ENCODE data around the gene SNAP29.
"Not testable (repeated sequence)": the region's sequence is repeated elsewhere in the genome, so short reads cannot be mapped to it uniquely, and the experiment has no call there.

SNAP29 gene

DNA sequence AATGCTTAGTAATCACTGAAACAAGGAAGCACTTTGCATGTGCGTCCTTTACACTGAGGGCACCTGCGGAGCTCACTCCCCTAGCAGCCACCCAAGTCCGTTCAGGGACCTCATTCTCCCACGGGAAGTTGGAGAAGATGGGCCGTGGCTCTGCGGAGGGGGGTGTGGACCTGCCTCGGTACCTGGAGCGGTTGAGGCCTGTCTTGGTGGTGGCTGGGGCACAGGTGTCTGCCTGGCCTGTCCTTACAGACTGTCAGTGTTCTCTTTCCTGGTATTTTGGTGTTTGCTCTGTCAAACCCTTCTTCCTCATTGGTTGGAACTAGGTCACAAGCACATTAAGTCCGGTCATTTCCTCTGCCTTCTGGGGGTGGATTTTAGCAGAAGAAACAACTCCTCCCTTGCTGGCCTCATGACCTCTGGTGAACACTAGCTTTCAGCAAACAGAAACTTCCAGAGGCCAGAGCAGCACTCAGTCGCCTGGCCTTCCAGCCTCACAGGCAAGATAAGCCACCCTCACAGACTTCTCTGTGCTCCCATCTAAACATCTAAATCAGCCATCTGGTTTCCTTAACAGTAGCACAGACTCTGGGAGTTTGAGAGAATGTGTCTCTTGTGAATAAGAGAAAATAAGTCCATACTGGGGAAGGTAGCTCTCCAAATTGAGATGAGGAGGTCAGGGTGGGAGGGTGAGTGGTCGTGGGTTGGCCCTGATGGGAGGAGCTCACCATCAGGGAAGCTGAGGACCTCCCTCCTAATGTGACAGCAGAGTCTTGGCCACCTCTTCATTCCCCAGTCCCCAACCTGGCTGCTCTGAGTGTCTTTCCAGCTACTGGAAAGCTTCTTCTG lies 8.6 kb downstream of the SNAP29 start:
- no peak for DNase-seq

DNA sequence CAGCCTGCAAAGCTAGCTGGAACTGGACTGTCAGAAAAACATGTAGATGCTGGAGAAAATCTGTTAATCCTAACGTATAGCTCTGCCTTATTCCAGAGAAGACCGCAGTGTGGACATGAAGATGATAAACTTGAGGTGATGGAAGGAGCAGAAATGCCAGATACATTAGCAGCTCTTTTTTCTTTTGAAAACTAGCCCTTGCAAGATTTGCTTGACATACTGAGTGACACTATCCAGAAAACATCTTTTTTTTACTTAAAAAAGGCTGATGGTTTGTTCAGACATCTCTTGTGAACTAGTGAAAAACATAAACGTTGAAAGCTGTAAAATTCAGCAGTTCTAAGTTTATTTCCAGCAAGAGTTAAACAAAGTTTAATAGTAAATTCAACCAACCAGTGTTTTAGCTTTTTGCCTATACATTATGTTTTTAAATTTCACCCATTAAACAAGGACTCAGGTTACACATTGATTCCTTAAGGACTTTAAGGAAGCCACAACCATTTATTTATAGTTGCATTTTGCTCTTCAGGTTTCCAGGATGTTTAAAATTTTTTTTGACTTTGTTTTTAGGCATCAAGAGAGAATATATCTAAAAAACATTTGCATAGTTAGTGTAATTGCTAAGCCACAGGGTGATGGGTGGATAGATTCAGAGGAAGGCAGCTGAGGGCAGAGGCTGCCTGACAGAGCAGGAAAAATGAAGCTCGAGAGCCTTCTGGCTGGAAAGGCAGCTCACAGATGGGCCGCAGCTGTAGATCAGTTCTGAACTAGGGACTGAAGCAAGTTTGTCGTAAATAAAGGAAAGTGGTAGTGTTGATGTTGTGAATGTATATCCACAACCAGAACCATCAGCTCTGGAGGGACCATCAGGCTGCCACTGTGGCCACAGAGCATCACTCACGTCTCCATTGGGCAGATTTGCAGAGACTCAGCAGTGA lies 9.5 kb downstream of the SNAP29 start:
- no peak for DNase-seq

DNA sequence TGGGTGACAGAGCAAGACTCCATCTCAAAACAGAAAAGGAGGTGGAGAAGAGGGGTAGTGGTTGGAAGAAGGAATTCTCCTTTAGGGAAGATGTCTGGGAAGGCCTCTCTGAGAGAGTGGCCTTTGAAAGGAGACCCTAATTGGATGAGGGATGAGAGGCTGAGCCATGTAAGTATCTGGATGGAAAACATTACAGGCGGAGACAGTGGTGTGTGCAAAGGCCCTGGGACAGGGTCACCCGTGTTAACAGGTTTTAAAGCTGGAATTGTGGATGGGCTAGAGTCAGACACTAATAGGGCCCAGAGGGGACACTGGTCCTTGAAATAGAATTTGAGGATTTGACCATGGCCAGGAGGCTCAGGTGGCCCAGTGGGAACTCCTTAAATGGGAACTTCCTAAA lies 10.4 kb downstream of the SNAP29 start:
- DNase-seq, result no peak

DNA sequence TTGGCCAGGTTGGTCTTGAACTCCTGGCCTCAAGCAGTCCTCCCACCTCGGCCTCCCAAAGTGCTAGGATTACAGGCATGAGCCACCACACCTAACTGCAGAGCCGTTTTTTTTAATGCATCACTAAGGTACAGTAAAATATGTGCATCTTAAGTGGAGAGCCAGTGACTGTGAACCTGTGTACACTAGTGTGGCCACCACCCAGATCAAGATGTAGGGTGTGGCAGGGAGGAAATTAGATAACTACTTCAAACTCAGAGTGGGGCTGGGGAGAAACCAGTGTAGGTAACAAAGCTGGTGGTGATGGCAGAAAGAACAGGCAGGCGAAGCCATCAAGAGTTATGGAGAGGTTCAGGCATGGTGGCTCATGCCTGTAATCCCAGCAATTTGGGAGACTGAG lies 14.4 kb downstream of the SNAP29 start:
- no peak for DNase-seq

DNA sequence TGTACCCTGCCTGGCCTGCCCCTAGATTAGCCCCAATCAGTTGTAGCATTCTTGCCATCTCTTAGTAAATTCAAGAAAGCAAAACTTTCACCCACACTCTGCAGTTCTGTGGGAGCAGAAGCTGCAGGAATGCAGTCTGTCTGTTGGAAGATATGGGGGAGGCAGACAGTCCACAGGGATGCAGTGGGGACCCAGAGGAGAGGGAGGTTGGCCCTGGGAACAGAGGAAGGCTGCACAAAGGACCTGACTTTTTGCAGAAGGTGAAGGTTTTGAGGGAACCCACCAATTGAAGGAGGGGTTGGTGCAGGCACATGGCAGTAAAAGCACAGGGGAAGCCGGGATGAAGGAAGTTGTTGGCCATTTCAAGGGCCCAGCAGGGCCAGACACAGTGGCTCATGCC lies 16.5 kb downstream of the SNAP29 start:
- no peak for DNase-seq

DNA sequence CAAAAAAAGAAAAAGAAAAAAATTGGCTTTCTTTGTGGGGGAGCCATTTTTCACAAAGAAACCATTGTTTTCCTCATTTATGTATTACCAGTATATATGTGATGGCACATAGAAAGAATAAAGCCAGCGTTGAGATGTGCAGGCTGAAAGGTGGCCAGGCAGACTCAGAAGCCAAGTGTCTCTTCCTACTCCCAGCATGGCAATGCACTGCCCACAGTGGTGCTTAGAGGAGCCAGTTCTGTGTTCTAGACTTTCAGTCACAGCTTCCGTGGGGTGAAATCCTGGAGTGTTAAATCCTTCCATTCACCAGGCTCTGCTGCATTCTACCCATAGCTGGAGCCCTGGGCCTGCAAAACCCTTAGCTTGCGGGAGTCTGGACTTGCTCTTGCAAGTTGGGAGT lies 18.9 kb downstream of the SNAP29 start:
- DNase-seq, result no peak

DNA sequence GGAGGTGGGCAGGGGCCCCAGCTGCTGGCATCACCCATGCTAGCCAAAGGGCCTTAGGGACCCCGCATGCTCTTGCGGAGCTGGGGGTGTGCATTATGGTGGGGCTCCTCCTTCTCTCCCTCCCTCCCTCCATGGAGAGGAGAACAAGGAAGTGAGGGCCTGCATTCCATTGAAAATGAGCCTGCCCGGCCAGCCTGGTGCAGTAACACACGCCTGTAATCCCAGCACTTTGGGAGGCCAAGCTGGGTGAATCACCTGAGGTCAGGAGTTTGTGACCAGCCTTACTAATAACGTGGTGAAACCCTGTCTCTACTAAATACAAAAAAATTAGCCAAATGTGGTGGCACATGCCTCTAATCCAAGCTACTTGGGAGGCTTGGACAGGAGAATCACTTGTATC lies 22.4 kb downstream of the SNAP29 start:
- DNase-seq, result no peak

DNA sequence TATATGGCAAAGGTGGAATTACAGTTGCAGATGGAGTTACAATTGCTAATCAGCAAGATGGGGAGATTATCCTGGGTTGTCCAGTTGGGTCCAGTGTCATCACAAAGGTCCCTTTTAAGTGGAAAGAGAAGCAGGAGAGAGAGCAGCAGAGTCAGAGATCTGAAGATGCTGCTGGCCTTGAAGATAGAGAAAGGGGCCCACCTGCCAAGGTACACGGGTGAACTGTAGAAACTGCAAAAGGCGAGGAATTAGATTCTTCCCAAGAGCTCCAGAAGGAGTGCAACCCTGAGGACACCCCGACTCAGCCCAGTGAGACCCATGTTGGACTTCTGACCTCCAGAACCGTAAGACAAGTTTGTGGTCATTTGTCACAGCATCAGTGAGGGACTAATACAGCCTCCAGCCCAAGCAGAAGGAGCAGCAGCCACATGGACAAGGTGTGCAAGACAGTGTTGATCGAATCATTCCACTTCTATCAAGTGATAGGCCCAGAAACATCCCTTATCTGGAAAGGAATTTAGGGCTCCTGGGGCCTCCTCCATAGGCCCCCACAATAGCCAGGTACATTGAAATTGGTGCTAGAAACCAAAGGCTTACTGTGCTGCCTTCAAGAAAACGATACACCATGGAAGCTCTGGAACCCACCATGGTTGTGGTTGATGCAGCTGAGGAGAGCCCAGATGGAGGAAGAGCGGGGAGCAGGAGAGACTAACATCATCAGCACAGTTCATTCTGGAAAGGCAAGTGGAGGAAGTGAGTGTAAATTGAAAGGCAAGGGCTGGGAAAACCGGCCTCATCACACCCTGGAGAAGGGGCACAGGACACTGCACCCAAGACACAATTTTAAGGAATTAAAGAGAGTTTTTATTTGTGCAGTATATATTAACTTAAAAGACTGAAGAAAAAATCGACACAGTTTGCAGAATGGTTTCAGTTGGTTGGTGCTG lies 23.3 kb downstream of the SNAP29 start:
- no peak for DNase-seq

DNA sequence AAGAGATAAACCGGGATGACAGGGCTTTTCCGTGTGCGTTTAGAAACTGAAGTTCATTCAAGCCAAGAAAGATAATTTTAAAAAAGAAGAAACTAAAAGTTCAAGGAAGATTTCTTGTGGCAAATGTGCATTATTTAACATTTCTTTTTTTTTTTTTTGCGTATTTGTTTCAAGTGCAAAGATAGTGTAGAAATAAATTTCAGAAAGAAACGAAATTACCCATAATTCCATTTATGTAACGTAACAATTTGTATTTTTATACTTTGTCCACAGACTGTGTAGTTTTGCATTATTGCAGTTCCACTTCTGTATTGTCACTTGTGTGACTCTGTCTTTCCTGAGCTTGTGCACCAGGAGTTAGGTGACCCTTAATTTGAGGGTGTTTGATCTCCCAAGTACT lies 24.0 kb downstream of the SNAP29 start:
- no peak for DNase-seq

DNA sequence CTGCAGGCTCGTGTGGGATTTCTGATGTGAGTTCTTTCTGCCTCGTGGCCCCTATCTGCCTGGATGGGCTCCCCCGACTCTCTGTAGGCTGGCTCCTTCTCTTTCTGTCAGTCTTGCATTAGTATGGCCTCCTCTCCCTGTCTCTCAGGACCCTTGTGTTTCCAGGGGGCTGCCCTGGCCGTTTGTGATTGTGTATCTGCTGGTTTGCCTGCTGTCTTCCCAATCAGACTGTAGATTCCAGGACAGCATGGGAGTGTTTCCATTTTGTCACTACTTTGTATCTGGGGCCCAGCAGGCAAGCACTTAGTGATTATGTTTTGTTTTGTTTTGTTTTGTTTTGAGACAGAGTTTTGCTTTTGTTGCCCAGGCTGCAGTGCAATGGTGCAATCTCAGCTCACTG lies 25.6 kb downstream of the SNAP29 start:
- DNase-seq, result no peak

DNA sequence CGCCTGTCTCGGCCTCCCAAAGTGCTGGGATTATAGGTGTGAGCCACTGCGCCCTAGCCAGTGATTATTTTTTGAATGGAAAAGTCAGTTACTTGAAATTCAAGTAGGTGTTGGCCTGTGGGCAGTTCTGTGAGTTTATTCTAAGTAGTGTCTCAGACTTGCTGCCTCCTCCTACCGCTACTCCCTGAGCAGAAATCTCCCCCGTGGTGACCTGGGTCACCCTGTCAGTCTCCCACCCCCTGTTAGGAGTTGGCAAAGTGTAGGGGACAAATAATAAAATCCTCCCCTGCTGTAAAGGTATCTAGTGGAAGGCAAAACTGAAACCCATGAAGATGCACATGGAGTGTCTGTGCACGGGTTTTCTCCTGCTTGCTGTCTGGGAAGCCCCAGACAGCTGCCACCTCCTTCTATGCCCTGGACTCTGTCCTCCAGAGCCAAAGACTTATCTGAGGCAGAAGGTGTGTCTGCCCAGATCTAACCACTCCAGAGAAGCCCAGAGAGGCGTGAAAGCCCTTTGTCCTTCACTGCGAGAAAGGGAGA lies 26.3 kb downstream of the SNAP29 start:
- DNase-seq, result no peak

DNA sequence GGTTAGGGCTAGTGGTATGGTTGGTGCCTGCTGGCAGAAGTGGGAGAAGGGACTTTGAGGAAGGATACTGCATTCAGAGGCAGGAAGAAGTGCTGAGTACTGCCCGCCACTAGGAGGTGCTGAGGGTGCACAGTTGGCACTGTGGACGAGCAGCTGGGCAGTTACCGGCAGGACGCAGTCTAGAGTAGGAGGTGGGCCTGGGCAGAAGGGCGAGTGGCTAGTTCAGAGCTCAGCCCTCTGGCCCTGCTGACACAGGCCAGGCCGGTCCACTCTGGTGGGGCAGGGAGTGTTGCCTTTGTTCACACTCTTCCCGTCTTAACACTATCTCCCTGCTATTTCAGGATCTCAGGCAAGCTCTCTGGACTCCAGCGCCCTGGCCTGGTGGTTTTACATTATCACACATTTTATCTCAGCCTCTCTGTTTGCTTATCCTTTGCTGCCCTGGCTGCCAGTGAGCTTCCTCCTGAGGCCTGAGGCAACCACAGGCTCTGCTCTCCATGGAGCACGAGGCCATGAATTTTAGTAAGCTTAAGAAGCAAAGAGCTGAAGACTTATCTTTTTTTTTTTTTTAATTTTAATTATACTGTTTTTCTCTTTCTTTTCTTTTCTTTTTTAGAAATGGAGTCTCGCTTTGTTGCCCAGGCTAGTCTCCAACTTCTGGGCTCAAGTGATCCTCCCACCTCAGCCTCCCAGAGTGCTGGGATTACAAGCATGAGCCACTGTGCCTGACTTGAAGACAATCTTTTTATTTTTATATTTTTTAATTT lies 26.9 kb downstream of the SNAP29 start:
- no peak for DNase-seq

DNA sequence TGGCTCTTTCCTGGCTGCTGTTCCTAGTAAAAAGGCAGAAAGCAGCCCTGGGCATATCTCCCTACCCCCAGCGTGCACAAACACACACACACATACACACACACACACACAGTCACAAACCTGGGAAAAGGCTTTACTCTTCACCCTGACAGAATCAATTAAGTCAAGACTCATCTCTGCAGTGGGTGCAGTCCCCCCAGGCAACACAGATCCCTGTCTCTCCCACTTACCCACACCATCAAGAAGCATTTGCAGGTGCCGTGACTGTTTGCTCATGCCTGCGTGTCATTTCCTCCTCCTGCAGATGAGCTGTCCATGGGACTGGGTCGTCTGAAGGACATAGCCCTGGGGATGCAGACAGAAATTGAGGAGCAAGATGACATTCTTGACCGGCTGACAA lies 28.6 kb downstream of the SNAP29 start:
- DNase-seq, result no peak

DNA sequence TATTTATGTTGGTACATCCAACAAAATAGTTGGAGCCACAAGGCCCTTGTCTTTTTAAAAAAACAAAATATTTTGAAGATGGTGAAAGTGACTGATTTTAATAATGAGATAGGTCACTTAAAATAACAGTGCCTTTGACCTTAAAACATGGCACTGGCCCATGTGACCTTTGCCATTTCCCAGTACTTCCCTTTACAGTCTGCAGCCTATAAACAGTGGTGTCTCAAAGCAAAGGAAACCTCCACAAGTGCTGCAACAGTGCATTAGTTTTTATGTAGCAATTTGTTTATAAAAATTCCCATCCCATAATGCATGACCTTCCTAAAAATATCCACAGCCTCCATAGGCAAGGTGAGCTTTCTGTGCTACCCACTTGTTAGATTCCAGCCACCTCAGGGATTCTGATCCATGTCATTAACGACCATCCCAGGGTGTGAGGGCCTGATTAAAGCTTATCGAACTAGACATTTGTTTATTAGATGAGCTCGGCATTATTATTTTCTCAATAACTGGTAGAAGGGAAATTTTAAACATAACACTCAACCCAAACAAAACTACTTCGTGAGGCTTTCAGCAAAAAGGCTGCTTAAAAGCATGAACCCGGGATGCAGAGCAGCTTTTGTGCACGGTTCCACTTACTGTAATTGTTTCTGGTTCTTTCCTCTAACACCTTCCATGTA lies 30.4 kb downstream of the SNAP29 start:
- DNase-seq, result no peak

DNA sequence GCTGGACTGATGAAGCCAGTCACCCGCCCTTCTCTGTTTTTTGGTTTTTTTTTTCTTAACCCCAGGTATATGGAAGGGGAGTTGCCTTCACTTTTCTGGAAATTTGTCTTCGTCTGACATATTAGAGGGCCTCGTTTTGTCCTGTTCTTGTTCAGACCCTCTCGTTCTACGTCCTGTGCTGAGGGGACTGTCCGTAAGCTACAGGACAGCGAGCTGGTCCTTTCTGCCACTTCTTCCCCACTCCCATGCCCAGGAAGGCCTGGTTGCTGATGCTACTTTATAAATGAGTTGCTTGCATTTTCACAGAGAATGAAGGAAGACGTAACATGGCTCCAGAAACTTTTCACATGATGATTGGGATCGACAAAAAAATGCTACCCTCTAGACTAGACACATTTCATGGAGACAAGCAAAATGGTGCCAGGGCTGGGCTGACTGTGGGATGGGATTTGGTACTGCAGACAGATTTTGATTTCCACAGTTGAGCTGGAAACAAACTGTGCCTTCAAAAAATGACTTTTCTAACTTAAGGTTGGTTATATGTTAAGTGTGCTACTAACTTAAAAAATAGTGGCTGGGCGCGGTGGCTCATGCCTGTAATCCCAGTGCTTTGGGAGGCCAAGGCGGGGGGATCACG lies 31.2 kb downstream of the SNAP29 start:
- DNase-seq, result no peak

DNA sequence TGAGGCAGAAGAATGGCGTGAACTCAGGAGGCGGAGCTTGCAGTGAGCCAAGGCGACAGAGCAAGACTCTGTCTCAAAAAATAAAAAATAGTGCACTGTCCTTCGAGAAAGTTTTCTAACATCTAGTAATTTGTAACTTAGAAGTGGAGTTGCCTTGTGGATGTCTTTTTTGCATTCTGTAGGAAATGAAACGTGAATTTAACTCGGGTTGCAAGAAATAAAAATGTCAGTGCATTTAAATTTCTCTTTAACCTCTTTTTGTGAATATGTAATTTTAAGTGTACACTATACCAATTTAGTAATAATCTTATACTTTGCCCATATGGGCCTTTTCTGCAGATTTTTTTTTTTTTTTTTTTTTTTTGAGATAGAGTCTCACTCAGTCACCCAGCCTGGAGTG lies 32.2 kb downstream of the SNAP29 start:
- no peak for DNase-seq

DNA sequence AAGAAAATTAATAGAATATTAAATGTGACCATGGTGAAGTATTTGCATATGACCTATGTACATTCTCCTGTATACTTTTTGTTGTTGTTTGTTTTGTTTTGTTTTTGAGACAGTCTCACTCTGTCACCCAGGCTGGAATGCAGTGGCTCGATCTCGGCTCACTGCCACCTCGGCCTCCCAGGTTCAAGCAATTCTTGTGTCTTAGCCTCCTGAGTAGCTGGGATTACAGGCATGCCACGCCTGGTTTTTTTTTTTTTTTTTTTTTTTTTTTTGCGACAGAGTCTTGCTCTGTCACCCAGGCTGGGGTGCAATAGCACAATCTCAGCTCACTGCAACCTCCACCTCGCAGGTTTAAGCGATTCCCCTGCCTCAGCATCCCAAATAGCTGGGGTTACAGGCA lies 38.9 kb downstream of the SNAP29 start:
- DNase-seq, result not testable (repeated sequence)

DNA sequence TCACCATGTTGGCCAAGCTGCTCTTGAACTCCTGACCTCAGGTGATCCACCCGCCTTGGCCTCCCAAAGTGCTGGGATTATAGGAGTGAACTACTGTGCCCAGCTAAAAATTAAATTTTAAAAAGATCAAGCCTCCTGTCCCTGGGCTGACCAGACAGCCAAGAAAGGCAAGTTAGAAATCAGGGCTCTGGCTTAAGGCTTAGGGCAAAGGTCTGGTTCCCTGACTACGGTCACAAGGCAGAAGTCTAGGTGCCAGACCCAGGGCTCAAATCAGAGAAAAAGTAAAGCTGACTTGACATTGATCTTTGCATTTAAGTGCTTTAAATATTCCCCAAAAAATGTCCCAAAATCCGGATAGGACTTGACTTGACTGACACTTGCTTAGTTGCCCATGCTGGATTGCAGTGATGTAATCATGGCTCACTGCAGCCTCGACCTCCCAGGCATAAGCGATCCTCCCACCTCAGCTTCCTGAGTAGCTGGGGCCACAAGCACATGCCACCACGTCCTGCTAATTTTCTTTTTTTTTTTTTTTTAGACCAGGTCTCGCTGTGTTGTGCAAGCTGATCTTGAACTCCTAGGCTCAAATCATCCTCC lies 41.1 kb downstream of the SNAP29 start:
- DNase-seq, result no peak

DNA sequence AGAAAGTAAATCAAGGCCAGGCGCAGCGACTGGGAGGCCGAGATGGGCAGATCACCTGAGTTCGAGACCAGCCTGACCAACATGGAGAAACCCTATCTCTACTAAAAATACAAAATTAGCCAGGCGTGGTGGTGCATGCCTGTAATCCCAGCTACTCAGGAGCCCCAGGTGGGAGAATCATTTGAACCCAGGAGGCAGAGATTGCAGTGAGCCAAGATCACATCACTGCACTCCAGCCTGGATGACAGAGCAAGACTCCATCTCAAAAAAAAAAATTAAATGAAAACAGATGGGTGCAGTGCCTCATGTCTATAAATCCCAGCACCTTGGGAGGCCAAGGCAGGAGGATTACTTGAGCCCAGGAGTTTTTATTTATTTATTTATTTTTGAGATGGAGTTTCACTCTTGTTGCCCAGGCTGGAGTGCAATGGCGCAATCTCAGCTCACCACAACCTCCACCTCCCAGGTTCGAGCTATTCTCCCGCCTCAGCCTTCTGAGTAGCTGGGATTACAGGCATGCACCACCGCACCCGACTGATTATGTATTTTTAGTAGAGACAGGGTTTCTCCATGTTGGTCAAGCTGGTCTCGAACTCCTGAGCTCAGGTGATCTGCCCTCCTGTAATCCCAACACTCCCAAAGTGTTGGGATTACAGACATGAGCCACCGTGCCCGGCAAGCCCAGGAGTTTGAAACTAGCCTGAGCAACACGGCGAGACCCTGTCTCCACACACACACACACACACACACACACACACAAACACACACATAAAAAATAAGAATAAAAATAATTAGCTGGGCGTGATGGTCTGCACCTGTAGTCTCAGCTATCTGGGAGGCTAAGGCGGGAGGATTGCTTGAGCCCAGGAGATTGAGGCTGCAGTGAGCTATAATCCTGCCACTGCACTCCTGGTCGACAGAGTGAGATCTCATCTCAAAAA lies 42.6 kb downstream of the SNAP29 start:
- not testable (repeated sequence) for DNase-seq
